GM21786 (cell line): ENCODE measurements around the gene FLT3.
"Not testable (repeated sequence)": the region's sequence is repeated elsewhere in the genome, so short reads cannot be mapped to it uniquely, and the experiment has no call there.

Experiments
- ATAC-seq: cut with Tn5 transposase; IDR thresholded peaks from one replicate; pipeline ENCODE4 v1.9.1; 2021; ENCODE audit not compliant: unreplicated experiment

FLT3 gene

GRCh38 chr13:28046981-28047380 is 53.4 kb downstream of the FLT3 start:
- no peak for ATAC-seq

GRCh38 chr13:28045861-28046260 is 54.5 kb downstream of the FLT3 start:
- no peak for ATAC-seq

- no peak for ATAC-seq
These were observed 55.8 kb downstream of the FLT3 start for GRCh38 chr13:28044608-28045007.

GRCh38 chr13:28043224-28043623 is 57.2 kb downstream of the FLT3 start:
- no peak for ATAC-seq

GRCh38 chr13:28041501-28041900 is 58.9 kb downstream of the FLT3 start:
- ATAC-seq: no peak

GRCh38 chr13:28041031-28041461 is 59.3 kb downstream of the FLT3 start:
- ATAC-seq: no peak

- ATAC-seq: no peak
These were observed 63.0 kb downstream of the FLT3 start for GRCh38 chr13:28037399-28037798.

- no peak for ATAC-seq
These were observed 65.1 kb downstream of the FLT3 start for GRCh38 chr13:28035146-28035782.

- no peak for ATAC-seq
These were observed 66.3 kb downstream of the FLT3 start for GRCh38 chr13:28033894-28034655.

- ATAC-seq: not testable (repeated sequence)
These were observed 67.9 kb downstream of the FLT3 start for GRCh38 chr13:28032438-28032837.

- ATAC-seq: peak; percentile 32
These were observed 68.5 kb downstream of the FLT3 start for GRCh38 chr13:28031896-28032288.

GRCh38 chr13:28031220-28031895 is 69.0 kb downstream of the FLT3 start:
- peak; percentile 49 for ATAC-seq

- no peak for ATAC-seq
These were observed 72.6 kb downstream of the FLT3 start for GRCh38 chr13:28027607-28028364.

GRCh38 chr13:28027071-28027470 is 73.3 kb downstream of the FLT3 start:
- ATAC-seq: no peak

- no peak for ATAC-seq
These were observed 73.9 kb downstream of the FLT3 start for GRCh38 chr13:28026508-28026907.

GRCh38 chr13:28022848-28023518 is 77.4 kb downstream of the FLT3 start:
- no peak for ATAC-seq

- ATAC-seq: no peak
These were observed 86.1 kb downstream of the FLT3 start for GRCh38 chr13:28014301-28014700.

- ATAC-seq: no peak
These were observed 86.9 kb downstream of the FLT3 start for GRCh38 chr13:28013482-28013881.

- ATAC-seq: peak; percentile 83
These were observed 87.5 kb downstream of the FLT3 start for GRCh38 chr13:28012896-28013295.

- no peak for ATAC-seq
These were observed 88.0 kb downstream of the FLT3 start for GRCh38 chr13:28012383-28012782.

- ATAC-seq: no peak
These were observed 90.3 kb downstream of the FLT3 start for GRCh38 chr13:28010046-28010445.
